ENCODE data around the gene SORCS2.

The SORCS2 gene

DNA sequence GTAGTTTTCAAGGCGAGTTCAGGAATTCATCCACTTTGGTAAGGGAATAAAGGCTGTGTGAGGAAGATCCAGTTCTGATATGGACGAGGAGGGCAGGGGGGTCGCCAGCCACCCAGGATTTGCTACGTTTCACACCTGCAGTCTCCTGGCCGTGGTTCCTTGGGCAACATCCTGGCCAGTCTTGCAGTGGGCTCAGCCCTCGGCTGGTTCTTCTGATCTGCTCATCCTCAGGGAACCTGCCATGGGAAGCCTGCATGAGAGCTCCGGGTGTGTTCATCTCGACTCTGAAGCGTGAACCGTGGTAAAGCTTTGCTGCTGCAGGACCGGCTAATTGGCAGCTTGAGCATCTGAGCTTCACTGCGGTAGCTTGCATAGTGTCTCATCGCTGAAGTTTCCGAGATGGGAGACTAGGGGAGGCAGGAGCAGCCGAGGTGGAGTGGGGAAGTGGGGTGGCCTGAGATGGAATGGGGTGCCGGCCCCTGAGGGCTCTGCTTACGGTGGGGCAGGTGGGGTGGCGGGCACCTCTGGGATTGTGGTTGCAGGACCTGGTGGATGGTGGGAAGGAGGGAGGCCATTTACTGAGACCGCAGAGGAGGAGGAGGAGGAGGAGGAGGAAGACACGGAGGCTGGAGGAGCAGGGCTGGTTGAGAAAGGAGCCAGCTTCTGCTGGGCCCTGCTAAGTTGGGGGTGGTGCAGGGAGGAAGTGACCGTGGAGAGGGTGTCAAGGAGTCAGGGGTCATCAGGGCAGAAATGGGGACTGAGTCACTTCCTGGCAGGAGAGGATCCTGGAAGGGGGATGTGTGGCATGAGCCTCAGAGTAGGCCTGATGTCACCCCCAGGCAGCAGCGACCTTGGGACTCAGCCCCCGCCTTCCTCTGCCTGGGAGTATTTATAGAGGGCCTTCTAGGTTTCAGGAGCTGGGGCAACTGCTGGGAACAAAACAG is 455.5 kb downstream of the SORCS2 start:
- DNase-seq: no peak

DNA sequence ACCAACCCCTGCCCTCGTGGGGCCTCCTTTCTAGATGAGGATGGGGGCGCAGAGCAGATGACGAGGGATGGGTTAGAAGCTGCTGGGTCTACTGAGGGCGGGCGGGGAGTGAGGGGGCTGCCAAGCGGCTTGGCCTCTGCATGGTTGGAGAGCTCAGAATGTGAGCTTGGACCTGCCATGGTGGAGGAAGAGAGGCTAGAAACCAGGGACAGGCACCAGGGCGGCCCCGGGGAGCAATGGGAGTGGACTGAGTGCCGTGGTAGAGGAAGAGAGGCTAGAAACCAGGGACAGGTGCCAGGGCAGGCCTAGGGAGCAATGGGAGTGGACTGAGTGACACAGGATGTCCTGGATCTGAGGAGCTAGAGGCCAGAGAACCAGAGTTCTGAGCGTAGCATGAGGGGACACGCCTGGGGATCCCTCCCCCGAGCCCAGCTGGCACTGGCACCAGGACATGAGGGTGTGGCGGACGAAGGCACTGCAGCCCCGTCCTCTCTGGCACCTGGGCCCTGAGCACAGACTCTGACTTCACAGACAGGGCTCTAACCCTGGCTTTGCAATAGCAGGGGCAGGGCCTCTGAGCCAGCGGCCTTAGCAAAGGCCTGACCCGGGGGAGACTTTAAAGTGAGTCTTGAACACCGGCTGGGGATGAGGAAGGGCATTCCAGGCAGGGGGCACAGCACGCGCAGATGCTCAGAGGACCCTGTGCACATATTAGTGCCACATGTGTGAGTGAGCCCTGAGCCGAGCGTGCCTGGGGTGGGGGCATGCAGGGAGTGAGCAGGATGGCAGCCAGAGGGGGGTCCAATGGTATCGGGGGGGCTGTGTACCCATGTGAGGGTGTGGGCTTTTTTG is 456.4 kb downstream of the SORCS2 start:
- no peak for DNase-seq

DNA sequence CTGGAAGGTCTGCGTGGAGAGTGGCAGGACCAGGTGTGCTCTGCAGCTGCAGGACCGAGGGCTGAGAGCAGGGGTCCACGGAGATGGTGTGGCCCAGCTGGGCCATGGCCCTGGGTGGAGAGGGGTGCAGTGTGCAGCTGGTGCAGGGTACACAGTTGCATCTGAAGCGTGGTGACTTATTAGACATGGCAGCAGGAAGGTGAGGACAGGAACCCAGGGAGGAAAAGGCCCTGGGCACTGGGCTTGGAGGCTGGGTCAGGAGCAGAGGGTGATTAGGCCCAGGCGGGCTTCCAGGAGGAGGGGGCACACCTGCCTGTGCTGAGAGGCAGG is 457.0 kb downstream of the SORCS2 start:
- no peak for DNase-seq

DNA sequence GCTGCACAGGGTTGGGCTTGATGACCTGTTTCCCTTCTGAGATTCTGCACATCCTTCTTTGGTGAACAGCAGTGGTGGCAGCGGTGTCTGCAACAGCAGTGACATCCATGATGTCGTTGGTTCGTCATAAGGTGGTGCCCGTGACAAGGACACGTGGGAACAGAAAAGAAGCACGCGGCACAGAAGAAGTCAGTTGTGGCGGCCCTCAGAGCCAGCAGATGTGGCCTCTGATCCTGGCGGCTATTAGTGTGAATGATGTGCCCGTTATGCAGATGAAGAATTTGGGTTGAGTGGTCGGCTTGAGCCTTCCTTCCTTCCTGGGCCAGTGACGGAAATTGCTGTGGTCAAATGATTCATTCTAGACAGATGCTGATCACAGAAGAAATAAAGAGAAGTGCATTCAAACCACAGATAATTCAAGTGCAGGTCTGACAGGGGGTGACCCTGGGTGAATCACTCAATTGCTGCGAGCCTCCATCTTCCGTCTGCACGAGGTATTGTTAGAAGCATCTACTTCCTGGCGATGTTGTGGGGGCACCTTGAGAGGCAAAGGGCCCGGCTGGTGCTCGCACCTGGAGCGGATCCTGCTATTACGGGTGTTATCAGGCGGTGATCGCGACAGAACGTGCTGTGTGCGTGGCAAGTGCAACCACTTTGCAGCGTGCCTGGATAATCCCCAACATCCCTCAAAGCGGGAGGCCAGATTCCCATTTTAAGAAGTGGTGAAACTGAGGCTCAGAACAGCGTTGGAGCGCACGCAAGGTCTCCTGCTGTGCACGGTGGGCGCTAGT is 457.6 kb downstream of the SORCS2 start:
- no peak for DNase-seq

DNA sequence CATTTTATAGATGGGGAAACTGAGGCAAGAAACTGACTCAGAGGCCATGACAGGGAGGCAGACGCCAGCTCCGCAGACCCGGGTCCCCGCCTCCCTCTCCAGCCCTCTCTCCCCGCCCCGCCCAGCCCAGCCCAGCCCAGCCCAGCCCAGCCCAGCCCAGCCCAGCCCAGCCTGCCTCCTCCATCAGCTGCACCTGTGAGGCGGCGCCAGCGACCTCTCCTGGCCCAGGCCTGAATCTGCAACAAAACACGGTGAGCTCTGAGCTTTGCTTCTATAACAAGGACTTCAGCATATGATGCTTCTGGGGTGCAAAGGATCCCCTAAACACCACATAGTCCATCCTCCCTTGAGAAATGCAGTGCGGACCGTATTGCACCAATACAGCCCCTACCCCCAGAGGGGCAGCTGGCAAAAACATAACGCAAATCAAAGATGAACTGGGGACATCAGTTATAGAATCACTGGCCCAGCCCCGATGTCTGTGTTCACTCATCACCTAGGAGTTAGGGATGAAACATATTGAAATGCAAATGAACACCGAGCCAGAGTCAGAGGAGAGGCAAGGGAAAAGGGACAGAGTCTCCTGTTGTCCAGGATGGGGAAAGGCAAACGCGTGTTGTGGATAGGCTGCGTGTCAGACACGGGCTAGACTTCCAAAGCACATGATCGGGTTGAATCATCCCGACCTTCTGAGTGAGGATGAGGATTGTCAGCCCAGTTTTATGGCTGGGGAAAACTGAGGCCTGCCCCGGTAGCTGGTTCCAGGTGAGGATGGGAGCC is 458.5 kb downstream of the SORCS2 start:
- no peak for DNase-seq

DNA sequence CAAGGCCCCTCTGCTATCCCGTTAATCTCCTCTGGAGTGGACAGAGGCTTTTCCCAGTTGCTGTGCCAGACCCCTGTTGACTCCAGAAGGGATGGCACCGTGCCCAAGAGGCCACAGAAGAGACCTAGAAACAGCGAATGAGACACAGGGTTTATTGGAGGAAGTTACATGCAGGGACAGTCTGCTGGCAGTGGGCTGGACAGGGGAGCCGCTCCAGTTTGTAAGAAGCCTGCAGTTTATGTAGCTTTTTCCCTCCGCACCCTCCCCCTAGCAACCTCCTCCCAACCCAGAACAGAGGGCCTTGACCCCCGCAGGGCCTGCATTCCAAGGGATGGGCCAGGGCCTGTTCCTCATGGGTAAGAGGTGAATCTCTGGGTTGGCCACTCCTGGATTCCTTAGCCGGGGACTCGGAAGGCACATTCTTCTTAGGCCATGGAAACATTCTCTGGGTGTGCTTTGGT is 459.2 kb downstream of the SORCS2 start:
- DNase-seq: no peak

DNA sequence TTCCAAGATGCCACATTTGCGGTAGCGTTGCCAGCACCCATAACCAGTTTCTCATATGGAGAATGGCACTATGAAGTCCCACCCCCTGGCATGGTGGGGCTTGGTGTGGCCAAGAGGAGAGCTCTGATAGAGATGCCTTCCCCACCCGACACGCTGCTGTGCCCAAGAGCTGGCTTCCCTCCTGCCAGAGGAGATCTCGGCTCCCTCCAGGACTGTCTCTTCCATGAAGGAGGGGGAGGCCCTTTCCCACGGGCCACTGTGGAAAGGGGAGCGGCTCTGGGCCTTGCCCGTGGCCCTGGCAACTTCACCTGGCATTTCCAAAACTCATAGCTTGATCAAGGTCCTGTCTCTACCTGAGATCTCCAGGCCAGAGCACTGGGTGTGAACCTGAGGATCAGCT is 459.7 kb downstream of the SORCS2 start:
- no peak for DNase-seq

DNA sequence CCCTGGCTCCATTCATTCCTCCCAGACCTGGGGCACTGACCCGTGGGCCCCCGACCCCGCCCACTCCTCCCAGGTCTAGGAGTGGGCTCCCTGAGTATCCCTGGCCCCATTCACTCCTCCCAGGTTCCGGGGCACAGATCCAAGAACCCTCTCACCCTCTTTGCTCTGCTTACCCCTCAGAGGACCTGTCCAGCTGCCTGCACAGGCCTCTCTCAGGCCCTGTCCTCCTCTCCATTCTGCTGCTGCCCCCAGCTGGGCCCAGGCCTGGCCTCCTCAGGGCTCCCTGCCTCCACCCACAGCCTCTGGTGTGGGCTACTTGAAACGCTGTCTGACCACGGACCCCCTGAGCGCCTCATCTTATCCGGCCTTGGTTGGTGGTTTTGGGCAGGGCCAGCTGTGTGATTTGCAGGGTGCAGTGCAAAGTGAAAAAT is 460.1 kb downstream of the SORCS2 start:
- DNase-seq: no peak

DNA sequence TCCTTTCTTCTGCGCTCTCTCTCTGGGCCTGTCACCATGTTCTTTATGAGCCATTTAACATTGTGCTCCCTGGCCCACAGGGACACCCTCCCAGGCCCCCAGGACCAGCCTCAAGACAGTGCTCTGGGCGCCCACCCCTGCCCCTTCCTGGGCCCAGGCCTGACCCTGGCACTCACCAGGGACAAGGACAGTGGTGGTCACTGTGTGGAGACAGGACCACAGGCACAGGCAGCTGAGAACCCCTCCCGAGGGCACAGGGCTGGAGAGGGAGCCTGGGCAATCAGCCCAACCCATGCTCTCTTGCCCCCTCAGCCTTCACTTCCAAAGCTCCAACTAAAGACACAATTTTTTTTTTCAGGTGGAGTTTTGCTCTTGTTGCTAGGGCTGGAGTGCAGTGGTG is 460.6 kb downstream of the SORCS2 start:
- no peak for DNase-seq

DNA sequence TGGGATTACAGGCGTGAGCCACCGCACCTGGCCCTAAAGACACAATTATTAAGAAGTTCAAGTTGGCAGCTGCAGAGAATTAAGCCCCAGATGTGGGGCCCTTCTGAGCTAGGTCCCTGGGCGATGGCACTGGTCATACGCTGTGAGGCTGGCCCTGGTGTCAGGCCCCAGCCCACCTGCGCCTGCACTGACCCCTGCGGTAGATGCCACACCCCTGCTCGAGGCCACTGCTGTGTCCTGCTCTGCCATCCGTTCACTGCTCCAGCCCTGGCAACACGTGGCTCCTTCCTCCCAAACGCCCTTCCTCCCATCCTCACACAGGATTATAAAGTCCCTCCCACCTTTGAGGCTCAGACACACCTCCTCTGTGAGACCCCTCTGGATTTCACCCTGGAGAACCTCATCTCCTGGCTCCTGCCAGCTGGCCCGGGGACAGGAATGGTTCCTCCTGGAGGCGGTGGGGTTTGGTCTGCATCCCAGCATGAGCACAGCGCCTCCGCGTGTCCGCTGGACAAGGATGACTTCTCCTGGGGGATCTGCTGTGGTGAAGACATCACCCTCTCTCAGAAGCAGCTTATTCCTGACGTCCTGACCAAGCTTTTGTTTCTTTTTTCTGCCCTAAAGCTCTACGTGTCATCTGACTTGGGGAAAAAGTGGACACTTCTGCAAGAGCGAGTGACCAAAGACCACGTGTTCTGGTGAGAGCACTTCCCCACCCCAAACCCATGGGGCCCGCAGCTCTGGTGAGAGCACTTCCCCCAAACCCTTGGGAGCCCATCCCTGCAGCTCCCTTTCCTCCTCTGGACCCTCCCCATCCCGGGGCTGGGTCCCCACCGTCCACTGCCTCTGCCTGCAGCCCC is 461.4 kb downstream of the SORCS2 start:
- no peak for DNase-seq

DNA sequence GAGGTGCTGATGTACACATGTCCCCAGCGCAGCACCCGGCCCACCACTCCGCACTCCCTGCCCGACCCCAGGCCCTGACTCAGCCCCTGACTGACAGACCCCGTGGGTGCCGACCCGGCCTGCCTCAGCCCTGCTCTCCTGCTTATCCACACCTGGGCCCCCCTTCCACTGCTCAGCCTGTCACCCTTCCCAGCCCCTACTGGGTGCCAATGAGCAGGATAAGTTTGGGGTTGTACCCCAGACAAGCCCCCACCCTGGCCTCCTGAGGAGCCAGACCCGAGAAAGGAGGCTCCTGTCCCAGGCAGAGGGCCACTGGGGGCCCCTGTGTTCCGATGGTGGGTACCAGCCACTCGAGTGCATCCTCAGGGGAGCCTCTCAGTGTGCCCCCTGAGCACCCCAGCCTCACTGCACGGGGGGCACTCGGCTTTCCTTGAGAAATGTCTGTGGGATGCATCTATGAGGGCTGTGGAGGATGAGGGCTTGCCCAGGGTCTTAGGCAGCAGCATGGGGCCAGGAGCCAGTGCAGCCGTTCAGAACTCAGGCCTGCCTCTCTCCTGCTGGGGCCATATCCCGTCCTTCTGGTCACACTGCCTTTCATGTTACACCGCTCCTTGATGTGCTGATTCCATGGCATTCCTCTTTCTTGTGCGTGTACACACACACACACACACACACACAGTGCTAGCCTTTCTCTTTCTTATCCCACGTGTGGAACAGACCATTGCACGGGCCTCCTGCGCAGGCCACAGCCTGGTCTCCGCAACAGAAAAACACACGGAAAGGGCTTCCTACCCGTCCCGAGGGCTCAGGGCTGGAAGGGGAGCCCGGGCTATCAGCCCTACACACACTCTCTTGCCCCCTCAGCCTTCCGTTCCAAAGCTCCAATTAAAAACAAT is 462.5 kb downstream of the SORCS2 start:
- DNase-seq: no peak

DNA sequence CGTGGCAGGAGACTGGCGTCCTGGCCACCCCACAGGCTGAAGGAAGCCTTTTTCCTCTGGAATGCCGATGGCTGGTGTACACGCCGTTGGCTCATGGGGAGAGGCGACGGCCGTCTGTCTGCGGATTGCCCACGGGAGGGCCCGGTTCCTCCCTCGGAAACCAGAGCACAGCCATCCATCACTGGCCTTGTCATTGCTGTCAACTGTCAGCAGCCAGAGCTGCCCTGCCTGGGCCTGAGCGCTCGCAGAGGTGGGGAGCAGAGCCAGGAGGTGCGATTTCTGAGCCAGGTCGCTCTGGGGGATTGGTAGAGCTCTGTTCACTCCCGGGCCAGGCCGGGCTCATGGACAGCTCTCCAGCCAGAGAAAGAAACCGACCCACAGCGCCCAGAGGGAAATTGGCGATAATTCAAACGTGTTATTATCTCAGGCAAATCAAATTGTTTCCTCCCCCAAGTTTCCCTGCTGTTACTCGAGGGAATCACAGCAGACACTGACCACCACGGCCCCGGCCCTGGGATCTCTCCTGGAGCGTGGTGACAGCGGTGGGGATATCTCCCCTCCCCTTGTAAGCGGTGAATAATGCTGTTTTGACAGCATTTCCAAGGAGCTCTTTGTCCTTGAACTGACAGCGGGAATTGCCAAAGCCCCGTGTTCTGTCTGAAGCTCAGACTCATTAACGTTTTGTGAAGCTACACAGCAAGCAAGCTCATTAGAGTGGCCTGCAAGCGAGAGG is 463.3 kb downstream of the SORCS2 start:
- DNase-seq: no peak

DNA sequence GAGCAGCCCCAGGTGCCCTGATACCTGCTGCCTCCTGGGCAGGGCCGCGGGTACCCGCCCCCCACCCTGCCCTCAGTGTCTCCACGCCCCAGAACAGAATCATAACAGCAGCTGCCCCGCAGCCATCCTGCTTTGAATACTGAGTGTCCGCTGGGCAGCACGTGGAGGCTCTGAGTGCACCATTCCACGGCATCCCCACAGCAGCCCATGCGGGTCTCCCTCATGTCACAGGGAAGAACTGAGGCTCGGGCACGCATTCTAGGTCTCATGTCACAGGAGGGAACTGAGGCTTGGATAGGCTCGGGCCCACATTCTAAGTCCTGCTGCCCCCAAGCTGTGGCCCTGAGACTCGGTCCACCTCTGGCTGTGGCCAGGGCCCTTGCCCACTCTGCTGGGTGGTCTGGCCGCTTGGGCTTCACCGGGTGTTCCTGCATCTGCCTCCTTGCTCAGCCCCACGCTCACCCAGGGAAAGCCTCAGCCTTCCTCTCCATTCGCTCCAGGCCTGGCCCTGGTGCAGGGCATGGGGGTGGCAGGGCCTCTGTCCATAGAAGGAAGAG is 464.0 kb downstream of the SORCS2 start:
- DNase-seq: no peak

DNA sequence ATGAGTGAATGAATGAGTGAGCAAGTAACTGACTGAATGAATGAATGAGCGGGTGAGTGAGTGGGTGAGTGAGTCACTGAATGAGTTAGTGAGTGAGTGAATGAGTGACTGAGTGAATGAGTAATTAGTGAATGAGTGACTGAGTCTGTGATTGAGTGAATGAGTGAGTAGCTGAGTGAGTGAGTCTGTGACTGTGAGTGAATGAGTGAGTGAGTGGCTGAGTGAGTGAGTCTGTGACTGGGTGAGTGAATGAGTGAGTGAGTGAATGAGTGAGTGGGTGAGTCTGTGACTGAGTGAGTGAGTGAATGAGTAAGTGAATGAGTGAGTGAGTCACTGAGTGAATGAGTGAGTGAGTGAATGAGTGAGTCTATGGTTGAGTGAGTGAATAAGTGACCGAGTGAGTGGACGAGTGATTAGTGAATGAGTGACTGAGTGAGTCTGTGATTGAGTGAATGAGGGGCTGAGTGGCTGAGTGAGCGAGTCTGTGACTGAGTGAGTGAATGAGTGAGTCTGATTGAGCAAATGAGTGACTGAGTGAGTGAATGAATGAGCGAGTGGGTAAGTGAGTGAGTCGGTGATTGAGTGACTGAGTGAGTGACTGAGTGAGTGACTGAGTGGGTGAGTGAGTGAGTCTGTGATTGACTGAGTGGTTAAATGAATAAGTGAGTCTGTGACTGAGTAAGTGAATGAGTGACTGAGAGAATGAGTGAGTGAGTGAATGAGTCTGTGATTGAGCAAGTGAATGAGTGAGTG is 465.4 kb downstream of the SORCS2 start:
- DNase-seq: no peak

DNA sequence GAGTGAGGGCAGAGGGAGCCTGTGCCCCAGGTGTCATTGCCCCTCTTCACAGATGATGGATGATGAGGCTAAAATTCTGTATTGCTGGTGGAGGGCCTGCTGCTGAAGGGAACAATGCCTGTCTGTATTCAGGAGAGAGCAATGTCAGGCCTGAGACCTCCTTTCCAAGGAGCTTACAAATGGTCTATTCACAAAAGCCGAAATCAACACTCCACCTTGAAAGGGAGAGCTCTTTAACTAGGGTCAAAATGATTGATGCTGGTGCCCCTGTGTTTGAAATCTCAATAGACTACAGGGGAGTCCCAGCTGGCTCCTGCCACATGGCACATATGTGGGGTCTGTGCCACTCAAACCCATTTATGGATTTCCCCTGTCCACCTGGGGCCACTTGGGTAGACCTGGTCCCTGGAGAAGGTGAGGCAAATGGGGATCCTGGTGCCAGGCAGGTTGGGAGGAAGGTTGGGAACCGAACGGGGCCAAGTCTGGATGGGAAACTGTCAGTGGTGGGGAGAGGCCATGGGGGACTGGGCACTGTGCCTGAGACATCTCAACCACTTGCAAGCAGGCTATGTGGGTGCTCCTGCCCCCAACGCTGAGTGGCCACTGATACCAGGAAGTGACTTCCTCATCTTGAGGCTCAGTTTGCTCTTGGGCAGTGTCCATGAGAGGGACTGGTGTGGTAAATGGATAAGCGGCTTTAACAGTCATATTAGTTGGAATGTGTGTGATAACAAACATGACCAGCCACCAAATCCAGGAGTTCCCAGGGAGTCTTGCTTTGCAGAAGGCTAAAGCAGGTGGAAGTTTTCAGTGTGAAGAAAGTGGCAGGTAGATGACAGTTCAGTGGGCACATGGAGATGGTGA is 466.2 kb downstream of the SORCS2 start:
- no peak for DNase-seq

DNA sequence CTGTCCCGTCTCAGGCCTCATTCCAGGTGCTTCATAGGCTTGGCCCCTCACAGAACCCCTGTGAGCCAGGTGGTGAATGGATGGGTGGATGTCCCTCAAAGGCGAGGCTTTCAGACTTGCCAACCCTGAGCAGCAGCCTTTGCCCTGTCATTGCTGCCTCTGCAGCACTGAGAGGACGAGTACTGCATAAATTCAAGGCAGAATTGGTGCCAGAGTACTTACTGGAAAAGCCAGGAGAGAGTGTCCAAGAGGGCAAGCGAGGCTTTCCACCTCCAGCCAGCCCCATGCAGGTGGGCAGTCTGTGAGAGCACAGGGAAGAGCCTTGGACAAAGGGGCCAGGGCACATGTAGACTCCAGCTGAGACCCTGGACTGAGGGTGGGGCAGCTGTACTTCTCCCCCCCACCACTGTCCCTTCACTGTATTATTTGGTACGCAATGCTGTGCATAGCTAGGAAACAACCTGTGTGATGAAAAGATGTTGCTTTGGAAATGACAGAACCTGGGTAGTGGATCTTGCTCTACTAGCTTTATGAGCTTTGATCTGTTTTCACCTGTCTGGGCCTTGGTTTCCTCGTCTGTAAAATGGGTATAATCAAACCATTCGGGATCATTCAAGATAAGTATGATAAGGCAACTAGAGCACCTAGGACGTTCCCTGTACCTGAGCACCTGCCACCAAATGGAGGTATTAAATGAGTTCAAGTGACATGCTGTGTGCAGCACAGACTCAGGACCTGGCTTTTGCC is 467.3 kb downstream of the SORCS2 start:
- no peak for DNase-seq
